Natural killer cell (primary cell): ENCODE measurements around the gene SHROOM3. TPM values are rescaled to one million over a fixed set of nuclear protein-coding genes. Genes with fewer than 3 reads are reported as not detected.

Experiments
- ATAC-seq, 3 donors: fragments of 150-1000 bp in 2 of 3; fragments of 200-7000 bp in 1 of 3; cut with Tn5 transposase; 1 replicate in 1 of 3; 2 replicates in 2 of 3; pipeline ENCODE4 v1.10.0; 2021; ENCODE audit warnings: mild to moderate bottlenecking in 2 of 3, moderate library complexity in 2 of 3
- DNase-seq, 2 donors: peaks; one replicate each; pipeline versions ENCODE4 v3.0.0 to v3.0.0-alpha.2; 2013 to 2021; ENCODE audit warnings: mixed read lengths in 1 of 2
- H3K27ac ChIP-seq: one replicate; pipeline ENCODE4 v1.5.1; 2013; ENCODE audit warnings: mild to moderate bottlenecking, low read length
- H3K27me3 ChIP-seq: one replicate; pipeline ENCODE4 v1.6.1; 2013; ENCODE audit warnings: low read length; ENCODE audit not compliant: control insufficient read depth, insufficient read depth
- H3K36me3 ChIP-seq: one replicate; pipeline ENCODE4 v1.6.1; 2013; ENCODE audit warnings: low read length; ENCODE audit not compliant: control insufficient read depth, insufficient read depth
- H3K4me1 ChIP-seq: one replicate; pipeline ENCODE4 v1.6.1; 2013; ENCODE audit warnings: low read length; ENCODE audit not compliant: control insufficient read depth, insufficient read depth
- H3K4me3 ChIP-seq: one replicate; pipeline ENCODE4 v1.5.1; 2013; ENCODE audit warnings: low read length
- H3K9me3 ChIP-seq: one replicate; pipeline ENCODE4 v1.6.1; 2013; ENCODE audit warnings: low read length; ENCODE audit not compliant: control insufficient read depth, insufficient read depth
- H3K27ac Mint-ChIP-seq, 2 donors: one replicate each; pipeline ENCODE4 v1.8.0; 2022; ENCODE audit warnings: mild to moderate bottlenecking in 2 of 2, mixed read lengths in 2 of 2, moderate library complexity in 1 of 2
- H3K27me3 Mint-ChIP-seq, 2 donors: one replicate each; pipeline ENCODE4 v1.8.0; 2022; ENCODE audit warnings: low read depth in 2 of 2, mixed read lengths in 2 of 2
- H3K36me3 Mint-ChIP-seq: one replicate; pipeline ENCODE4 v1.8.0; 2022; ENCODE audit warnings: mixed read lengths
- H3K4me1 Mint-ChIP-seq, 2 donors: one replicate each; pipeline ENCODE4 v1.8.0; 2022; ENCODE audit warnings: mixed read lengths in 2 of 2
- H3K4me3 Mint-ChIP-seq: one replicate; pipeline ENCODE4 v1.8.0; 2022; ENCODE audit warnings: mild to moderate bottlenecking, moderate library complexity, mixed read lengths
- H3K9me3 Mint-ChIP-seq, 2 donors: one replicate each; pipeline ENCODE4 v1.8.0; 2022; ENCODE audit warnings: mixed read lengths in 2 of 2
- WGBS: methylation state at CpG from one replicate; pipeline ENCODE4 v1.1.7; 2013; ENCODE audit warnings: missing lambda C conversion rate; ENCODE audit not compliant: insufficient coverage; 5-methylcytosine and 5-hydroxymethylcytosine counted together
- intact Hi-C: fragments of 100-400 bp; cut with micrococcal nuclease; formaldehyde crosslinking; loops from one replicate; pipeline ENCODE4 v1.14.2; 2022
- total RNA-seq, 4 donors: library from RNA; stranded (reverse); fragments of 120-200 nt in 1 of 4; gene quantifications; one replicate each; pipeline versions ENCODE4 v1.2.3 to v1.2.4, GENCODE V29; 2013 to 2022
- TF ChIP-seq, protein P1 (sequence below): fragments of 200-600 bp; IDR thresholded peaks from one replicate; pipeline ENCODE4 v1.8.0; 2022; ENCODE audit warnings: antibody characterized with exemption

The SHROOM3 gene
- total RNA-seq, 3 donors from 2014 or later (not counting 1 experiment from before 2014, with no cell fraction given) = 0.63 TPM; not detected in 2

DNA sequence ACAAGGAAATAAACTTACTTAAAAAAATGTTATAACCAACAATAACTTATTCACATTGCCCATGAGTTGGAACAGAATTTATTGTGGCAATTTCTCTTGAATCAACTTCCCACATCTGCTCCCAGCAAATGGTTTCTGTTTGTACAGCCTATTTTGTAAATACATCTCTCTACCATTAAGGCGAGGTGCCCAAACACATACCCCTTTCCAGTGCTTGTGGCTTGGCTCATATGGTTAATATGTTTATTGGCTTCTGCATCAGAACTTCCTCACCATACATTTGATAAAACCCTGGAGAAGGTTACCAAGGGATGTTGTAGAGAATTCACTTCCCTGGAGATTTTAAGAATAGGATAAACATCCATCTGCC is 255.9 kb downstream of the SHROOM3 start:
- DNase-seq = no peak
- TF ChIP-seq, protein P1, sequence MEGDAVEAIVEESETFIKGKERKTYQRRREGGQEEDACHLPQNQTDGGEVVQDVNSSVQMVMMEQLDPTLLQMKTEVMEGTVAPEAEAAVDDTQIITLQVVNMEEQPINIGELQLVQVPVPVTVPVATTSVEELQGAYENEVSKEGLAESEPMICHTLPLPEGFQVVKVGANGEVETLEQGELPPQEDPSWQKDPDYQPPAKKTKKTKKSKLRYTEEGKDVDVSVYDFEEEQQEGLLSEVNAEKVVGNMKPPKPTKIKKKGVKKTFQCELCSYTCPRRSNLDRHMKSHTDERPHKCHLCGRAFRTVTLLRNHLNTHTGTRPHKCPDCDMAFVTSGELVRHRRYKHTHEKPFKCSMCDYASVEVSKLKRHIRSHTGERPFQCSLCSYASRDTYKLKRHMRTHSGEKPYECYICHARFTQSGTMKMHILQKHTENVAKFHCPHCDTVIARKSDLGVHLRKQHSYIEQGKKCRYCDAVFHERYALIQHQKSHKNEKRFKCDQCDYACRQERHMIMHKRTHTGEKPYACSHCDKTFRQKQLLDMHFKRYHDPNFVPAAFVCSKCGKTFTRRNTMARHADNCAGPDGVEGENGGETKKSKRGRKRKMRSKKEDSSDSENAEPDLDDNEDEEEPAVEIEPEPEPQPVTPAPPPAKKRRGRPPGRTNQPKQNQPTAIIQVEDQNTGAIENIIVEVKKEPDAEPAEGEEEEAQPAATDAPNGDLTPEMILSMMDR = no peak

DNA sequence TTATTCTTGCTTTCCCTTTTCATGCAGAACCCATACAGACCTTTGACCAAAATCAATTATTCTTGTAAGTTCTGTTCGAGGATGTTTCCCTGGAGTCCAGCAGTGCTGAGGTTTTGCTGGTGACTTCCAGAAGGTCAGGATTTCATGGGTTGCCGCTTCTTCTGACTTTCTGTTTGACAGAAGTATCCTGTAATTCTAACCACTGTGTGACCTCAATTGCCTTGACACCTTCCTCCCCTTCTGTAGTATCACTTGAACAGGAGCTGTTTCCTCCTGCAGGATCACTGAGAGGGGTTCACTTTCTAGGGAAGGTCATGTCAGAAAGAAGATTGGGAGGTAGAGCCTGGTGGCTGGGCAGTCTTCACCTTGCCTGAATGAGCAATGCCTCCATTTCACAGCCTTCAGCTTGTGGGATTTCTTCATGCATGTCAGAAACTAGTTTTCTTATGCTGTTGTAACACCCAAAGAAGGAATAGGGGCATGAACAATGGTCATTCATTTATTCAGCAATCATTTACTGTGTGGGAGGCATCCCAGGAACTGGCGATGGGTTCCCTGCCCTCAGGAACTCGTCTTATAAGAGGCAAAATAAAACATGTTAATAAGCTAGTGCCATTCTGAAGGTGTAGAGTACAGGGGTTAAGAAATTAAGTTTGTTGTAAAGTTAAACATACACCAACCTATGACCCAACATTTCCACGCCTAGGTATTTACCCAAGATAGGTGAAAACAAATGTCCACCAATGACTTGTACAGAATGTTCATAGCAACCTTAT is 257.0 kb downstream of the SHROOM3 start:
- TF ChIP-seq, protein P1 = no peak
- Mint-ChIP-seq H3K27ac (no peak overlapping the region), H3K36me3 (no peaks in the 10 kb centered on the region), H3K4me1 (peaks cover 5 to 14% of the 10 kb centered on the region in 2 donors), H3K4me3 (no peak overlapping the region), H3K9me3 (no peaks in the 10 kb centered on the region), H3K27me3 (peaks cover 43 to 67% of the 10 kb centered on the region in 2 donors)
- peaks cover 26% of the 10 kb centered on the region for H3K27me3 ChIP-seq
- H3K4me1 ChIP-seq = peaks cover 11% of the 10 kb centered on the region
- H3K9me3 ChIP-seq = no peaks in the 10 kb centered on the region
- WGBS = 47% methylated on average over 4 of the region's 5 CpGs
- no peak overlapping the region for H3K27ac ChIP-seq
- no peaks in the 10 kb centered on the region for H3K36me3 ChIP-seq
- intact Hi-C loops = no loop called here
- no peak for DNase-seq
- no peak overlapping the region for H3K4me3 ChIP-seq
- no peak for ATAC-seq

More for the DNA sequence above, 255.9 kb downstream of the SHROOM3 start:
- Histone ChIP-seq H3K4me1 (peaks cover 11% of the 10 kb centered on the region), H3K27me3 (peaks cover 30% of the 10 kb centered on the region), H3K36me3 (no peaks in the 10 kb centered on the region), H3K9me3 (no peaks in the 10 kb centered on the region), H3K27ac (no peak overlapping the region), H3K4me3 (no peak overlapping the region)
- ATAC-seq = no peak
- Mint-ChIP-seq H3K4me1 (peaks cover 5 to 14% of the 10 kb centered on the region in 2 donors), H3K9me3 (no peaks in the 10 kb centered on the region), H3K27ac (no peak overlapping the region), H3K27me3 (peaks cover 43 to 59% of the 10 kb centered on the region in 2 donors), H3K4me3 (no peak overlapping the region), H3K36me3 (no peaks in the 10 kb centered on the region)
- intact Hi-C loops = no loop called here
- WGBS = no CpG with 5 or more reads among the region's 1 CpG

DNA sequence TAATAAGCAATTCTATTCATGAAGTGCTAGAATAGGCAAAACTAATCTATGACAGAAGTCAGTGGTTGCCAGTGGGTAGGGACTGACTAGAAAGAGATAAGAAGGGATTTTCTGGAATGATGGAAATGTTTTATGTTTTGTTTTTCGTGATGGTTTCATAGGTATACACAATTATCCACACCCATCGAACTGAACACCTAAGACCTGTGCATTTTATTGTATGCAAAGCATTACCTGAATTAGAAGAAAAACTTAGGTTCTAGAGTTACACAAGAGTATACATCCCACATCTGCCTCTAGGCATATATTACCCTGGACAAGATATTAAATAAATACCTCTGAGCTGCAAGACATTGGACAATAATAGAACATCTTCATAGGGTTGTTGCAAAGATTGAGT is 257.7 kb downstream of the SHROOM3 start:
- no peaks in the 10 kb centered on the region for H3K36me3 ChIP-seq
- DNase-seq (no peak), ATAC-seq (no peak)
- H3K27ac ChIP-seq = no peak overlapping the region
- peaks cover 11% of the 10 kb centered on the region for H3K4me1 ChIP-seq
- WGBS = 100% methylated on average over 1 of the region's 2 CpGs
- Mint-ChIP-seq H3K9me3 (no peaks in the 10 kb centered on the region), H3K27me3 (peaks cover 37 to 61% of the 10 kb centered on the region in 2 donors), H3K4me3 (no peak overlapping the region), H3K27ac (no peak overlapping the region), H3K4me1 (peaks cover 12 to 18% of the 10 kb centered on the region in 2 donors), H3K36me3 (no peaks in the 10 kb centered on the region)
- no peak overlapping the region for H3K4me3 ChIP-seq
- intact Hi-C loops = no loop called here
- H3K27me3 ChIP-seq = peaks cover 24% of the 10 kb centered on the region
- TF ChIP-seq, protein P1 = no peak
- no peaks in the 10 kb centered on the region for H3K9me3 ChIP-seq
